A549 (cell line): ENCODE results near the gene AGR2.

Experiments used
- ATOH8 ChIP-seq: fragments of 250-450 bp; sonication (Bioruptor Pico); IDR thresholded peaks from 2 replicates; pipeline ENCODE4 v1.5.0; 2020; ENCODE audit warnings: low read depth, mild to moderate bottlenecking, moderate library complexity
- ELK1 ChIP-seq: fragments of 150-350 bp; IDR thresholded peaks from 2 replicates; pipeline ENCODE4 v1.6.1; 2014; ENCODE audit warnings: low read depth, mild to moderate bottlenecking, low read length
- EP300 ChIP-seq, 2 experiments: fragments of >200 bp; sonication (Bioruptor Twin); formaldehyde crosslinking; IDR thresholded peaks; 2 replicates in 1 of 2; 3 replicates in 1 of 2; pipeline ENCODE4 v1.6.1; 2016 to 2017
- GATA3 ChIP-seq: IDR thresholded peaks from 2 replicates; pipeline ENCODE4 v1.6.1; 2012; ENCODE audit warnings: borderline replicate concordance
- HEYL ChIP-seq: fragments of 250-450 bp; sonication (Bioruptor Pico); IDR thresholded peaks from 2 replicates; pipeline ENCODE4 v1.8.0; 2021; ENCODE audit warnings: mild to moderate bottlenecking, moderate library complexity
- JUN ChIP-seq, 2 experiments: fragments of >200 bp; sonication (Bioruptor Twin); formaldehyde crosslinking; IDR thresholded peaks; 2 replicates in 1 of 2; 3 replicates in 1 of 2; pipeline ENCODE4 v1.6.1; 2016 to 2017
- MYC ChIP-seq: IDR thresholded peaks from 2 replicates; pipeline ENCODE4 v1.6.1; 2012; ENCODE audit warnings: mild to moderate bottlenecking, inconsistent platforms, low read length, improper control_type of control experiment, borderline replicate concordance
- POLR2A ChIP-seq: IDR thresholded peaks from 2 replicates; pipeline ENCODE4 v1.6.1; 2012; ENCODE audit warnings: mild to moderate bottlenecking, low read length
- POLR2AphosphoS2 ChIP-seq: conservative IDR thresholded peaks from 2 replicates; pipeline ENCODE4 v1.6.1; 2012; ENCODE audit warnings: low read length, improper control_type of control experiment, inconsistent platforms
- REST ChIP-seq: fragments of 200-600 bp; sonication (generic); IDR thresholded peaks from 2 replicates; pipeline ENCODE4 v1.6.1; 2016; ENCODE audit warnings: antibody characterized with exemption, mild to moderate bottlenecking, moderate library complexity
- SMC3 ChIP-seq: fragments of >200 bp; sonication (Bioruptor Twin); formaldehyde crosslinking; IDR thresholded peaks from 3 replicates; pipeline ENCODE4 v1.6.1; 2018; ENCODE audit warnings: inconsistent platforms
- TP53 ChIP-seq: fragments of 250-450 bp; sonication (Bioruptor Pico); IDR thresholded peaks from 2 replicates; pipeline ENCODE4 v1.5.0; 2021; ENCODE audit warnings: mild to moderate bottlenecking, moderate library complexity
- TF ChIP-seq, protein P1 (sequence below): fragments of >200 bp; sonication (Bioruptor Twin); formaldehyde crosslinking; IDR thresholded peaks from 3 replicates; pipeline ENCODE4 v1.5.1; 2016
- TF ChIP-seq, protein P2 (sequence below): IDR thresholded peaks from 2 replicates; pipeline ENCODE4 v1.6.1; 2012

- TF ChIP-seq POLR2A (no peak), SMC3 (no peak), EP300 (IDR thresholded peaks at IDR 0.05) (no peak), MYC (no peak), ATOH8 (CRISPR knock-in tag) (no peak), REST (no peak), ELK1 (no peak), GATA3 (no peak), HEYL (no peak), POLR2AphosphoS2 (no peak), JUN (IDR thresholded peaks at IDR 0.05) (no peak), TP53 (CRISPR knock-in tag) (no peak)
- TF ChIP-seq, protein P1, sequence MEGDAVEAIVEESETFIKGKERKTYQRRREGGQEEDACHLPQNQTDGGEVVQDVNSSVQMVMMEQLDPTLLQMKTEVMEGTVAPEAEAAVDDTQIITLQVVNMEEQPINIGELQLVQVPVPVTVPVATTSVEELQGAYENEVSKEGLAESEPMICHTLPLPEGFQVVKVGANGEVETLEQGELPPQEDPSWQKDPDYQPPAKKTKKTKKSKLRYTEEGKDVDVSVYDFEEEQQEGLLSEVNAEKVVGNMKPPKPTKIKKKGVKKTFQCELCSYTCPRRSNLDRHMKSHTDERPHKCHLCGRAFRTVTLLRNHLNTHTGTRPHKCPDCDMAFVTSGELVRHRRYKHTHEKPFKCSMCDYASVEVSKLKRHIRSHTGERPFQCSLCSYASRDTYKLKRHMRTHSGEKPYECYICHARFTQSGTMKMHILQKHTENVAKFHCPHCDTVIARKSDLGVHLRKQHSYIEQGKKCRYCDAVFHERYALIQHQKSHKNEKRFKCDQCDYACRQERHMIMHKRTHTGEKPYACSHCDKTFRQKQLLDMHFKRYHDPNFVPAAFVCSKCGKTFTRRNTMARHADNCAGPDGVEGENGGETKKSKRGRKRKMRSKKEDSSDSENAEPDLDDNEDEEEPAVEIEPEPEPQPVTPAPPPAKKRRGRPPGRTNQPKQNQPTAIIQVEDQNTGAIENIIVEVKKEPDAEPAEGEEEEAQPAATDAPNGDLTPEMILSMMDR = no peak
- TF ChIP-seq, protein P2, sequence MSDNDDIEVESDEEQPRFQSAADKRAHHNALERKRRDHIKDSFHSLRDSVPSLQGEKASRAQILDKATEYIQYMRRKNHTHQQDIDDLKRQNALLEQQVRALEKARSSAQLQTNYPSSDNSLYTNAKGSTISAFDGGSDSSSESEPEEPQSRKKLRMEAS = no peak
Measured at GRCh38 chr7:16779051-16779450, 25.7 kb downstream of the AGR2 start.
